Muscle of arm (tissue), 12 donors: ENCODE data around the gene FAM107A. TPM values are rescaled to one million over a fixed set of nuclear protein-coding genes. Genes with fewer than 3 reads are reported as not detected.
"Not testable (repeated sequence)": the region's sequence is repeated elsewhere in the genome, so short reads cannot be mapped to it uniquely, and the experiment has no call there.

Experiments
- DNase-seq: peaks from one replicate; pipeline ENCODE4 v3.0.0-alpha.2; 2013
- polyA plus RNA-seq, 12 donors: library from polyadenylated mRNA; unstranded; fragments of 120-200 nt; gene quantifications; one replicate each; pipeline ENCODE4 v1.2.1, GENCODE V29; 2013; ENCODE audit not compliant: insufficient read length in 12 of 12

The FAM107A gene
- polyA plus RNA-seq, 12 donors = 0.80 to 2.0 (median 1.4) TPM; not detected in 2

DNA sequence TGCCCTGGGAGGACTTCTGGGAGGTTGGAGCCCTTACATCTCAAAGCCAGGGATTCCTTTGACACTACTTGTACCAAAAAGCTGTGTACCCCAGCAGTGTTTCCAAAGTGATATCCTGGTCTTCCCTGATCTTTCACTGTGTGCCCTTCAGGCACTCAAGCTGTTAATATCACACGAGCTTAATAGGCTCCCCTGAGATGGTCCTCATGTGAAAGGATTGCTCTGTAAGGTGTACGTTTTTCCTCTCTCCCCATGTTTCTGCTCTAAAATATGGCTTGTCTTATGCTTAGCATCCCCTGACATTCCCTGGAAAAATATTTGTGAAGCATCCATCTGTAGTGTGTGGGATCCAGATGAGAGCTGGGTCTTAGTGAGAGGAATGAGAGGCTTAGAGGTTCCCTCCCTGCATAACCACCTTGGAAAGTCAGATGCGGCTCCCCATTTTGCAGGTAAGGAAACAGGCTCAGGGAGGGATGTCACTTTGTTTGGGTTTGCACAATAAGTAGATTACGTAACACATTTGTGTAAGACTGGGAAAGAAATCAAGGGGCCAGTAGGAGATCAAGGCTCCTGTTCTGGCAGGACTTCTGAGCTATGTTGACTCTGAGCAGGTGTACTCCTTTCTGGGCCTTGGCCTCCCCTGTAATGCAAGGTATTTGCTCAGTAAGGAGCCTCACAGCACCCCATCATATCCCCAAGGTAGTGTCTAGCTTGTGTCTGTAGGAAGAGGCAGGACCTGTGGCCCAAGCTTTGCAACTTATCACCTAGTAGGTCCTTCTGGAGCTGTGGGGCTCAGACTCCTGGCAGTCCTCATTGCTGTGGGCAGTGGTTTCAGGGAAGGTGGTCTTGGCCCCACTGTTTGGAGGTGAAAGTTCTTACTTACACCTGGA, 39.5 kb downstream of the FAM107A start:
- DNase-seq = no peak

GRCh38 chr3:58536501-58537411, 40.4 kb downstream of the FAM107A start, which contains the start of gene ACOX2:
Gene ACOX2 (minus strand): TSS chr3:58537190. CDS start chr3:58535106, 2,084 bp downstream.
- DNase-seq = peak; percentile 89

DNA sequence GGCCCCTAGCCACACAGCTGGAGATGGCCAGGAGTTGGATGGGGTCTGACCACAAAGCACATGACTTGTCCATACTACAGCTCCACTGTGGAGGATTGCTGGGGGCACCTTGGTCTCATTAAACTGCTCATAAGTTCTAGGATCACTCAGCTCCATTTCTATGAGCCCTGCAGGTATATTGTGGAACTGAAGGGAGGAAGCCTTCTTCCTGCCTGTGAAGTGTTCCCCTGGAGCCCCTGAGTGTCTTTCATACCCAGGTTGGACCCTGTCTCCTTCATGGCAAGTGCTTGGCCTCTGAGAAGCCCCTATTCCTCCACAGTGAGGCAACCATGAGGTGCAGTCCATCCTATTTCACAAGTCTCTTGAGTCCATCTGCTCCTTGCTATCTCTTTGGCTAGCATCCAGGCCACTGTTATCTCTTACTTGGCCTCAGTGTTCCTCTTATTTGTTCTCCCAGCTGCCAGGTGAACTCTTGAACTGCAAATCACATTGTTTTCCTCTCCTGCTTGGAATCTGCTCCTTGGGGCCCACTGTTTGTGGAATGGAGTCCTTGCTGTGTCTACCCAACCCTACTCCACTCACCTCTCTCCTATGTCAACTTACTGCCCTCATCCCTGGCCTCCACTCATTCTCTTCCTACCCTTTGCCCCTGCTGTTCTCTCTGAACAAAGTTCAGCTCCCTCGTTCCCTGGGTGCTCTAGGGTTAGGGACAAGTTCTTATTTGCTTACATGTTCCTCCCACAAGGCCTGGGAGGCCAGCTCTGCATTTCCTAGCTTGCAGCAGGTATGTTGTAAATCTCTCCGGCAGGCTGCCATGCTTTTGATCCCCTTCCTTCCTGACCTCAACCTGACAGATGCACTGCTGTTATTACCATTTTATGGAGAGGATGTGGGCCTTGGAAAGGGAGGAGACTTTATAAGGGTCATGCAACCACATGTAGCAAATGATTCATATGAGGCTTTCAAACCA, 41.4 kb downstream of the FAM107A start:
- no peak for DNase-seq

- DNase-seq = no peak
These were observed 42.3 kb downstream of the FAM107A start for GRCh38 chr3:58534592-58535494.

DNA sequence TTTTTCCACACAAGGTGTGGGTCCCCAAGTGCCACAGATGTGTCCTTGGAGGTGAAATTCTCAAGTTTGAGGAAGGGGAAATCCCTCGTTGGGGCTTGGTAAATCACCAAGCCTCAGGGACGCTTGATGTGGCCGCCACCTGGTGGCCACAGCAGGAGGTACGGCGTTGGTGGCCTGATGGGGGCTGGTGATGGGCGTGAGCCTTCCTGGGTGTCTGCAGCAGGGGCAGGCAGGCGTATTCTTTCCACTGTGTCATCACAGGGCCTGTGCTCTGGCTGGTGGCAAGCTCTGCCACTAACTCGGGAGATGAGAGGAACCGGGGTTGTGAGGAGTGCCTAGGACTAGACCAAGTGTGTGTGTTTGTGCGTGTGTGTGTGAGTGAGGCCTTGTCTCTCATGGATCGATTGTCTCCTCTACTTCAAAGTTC, 44.4 kb downstream of the FAM107A start:
- DNase-seq = peak; percentile 61

DNA sequence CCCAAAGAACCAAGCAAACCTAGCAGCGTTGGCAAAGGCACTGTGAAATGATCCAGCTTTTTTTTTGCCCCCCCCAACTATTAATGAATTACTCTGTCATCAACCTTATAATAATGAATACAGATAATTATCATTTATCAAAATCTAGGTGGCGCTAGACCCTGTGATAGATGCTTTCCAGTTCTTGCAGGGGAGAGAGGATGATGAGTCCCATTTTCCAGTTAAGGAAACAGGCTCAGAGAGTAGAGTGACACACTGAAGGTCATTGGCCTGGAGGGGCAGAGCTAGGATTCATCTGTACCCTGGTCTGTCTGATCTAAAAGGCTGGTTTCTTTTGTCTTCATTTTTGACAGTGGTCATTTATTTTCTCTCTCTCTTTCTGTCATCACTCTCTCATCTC, 45.2 kb downstream of the FAM107A start:
- DNase-seq = no peak

- no peak for DNase-seq
These were observed 45.6 kb downstream of the FAM107A start for GRCh38 chr3:58531555-58531954.

DNA sequence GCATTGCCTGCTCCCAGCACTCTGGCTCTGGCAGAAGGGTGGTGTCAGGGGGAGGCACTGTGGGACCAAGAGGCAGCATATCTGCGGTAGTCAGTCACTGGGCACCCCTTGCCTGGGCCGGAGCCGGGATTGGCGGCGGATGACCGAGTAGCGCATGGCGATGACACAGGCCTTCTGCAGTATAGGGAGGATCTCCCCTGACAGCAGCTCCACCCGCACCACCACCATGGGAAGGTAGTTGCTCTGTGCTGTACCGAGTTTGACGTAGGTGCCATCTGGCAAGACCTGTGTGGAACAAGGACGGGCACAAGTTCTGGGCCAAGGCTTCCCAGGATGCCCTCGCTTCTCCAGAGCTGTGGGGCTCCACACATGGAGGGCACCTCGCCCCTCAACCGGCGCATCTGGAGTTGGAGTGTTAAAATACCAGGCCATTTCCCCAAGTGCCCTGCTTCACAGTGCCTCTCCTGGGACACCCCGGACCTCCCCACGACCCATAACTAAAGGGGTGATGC, 46.8 kb downstream of the FAM107A start:
- no peak for DNase-seq

DNA sequence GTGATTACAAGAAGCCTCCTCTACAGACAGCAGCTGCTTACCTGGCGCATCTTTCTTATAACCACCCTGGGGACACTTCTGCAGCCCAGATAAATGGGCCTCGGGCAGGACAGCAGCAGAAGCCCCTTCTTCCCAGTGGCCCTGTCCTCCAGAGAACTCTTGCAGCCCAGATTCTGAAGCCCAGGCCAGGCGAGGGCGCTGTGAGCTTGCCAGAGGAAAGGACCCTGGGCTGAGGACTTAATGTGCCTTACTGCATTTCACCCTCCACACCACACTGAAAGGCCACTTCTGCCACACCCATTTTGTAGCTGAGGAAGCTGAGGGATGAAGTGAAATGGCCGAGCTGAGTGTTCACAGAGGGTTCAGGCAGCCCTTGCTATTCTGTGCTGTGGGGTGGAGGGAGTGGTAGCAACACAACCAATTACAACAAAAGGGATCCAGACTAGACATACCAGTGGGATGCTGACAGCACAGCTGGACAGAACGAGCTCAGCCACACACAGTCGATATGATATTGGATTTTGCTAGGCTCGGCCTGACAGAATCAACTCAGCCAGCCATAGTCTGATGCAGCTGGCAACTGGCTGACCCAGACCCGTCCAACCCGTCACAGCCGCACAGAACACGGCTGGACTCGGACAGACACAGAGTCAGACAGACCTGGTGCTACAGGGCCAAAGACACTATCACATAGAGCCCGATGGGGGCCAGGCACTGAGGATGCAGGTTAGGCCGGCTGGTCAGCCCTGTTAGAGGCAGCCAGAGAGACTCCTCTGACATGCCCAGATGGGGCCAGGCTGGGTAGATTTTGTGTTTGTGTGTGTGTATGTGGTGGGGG, 47.5 kb downstream of the FAM107A start:
- no peak for DNase-seq

DNA sequence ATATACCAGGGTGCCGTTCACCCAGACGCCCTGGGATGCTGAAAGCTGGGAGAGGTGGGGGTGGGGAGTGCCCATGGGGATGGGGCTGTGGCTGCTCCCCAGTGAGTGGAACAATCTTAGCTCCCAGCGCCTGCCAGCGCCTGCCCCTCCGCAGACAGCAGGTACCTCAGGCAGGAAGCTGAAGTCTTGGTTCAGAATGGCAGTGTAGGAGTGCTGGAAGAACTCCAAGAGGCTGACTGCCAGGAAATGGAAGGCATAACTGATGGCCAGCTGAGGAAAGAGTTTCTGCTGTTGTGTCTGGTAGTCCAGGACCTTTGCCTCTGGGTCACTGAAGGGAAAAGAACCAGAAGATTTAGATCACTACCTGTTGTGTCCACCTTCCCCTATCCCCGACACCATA, 48.6 kb downstream of the FAM107A start:
- no peak for DNase-seq

- DNase-seq = not testable (repeated sequence)
These were observed 49.8 kb downstream of the FAM107A start for GRCh38 chr3:58527440-58527839.

- no peak for DNase-seq
These were observed 50.7 kb downstream of the FAM107A start for GRCh38 chr3:58526515-58526957.

DNA sequence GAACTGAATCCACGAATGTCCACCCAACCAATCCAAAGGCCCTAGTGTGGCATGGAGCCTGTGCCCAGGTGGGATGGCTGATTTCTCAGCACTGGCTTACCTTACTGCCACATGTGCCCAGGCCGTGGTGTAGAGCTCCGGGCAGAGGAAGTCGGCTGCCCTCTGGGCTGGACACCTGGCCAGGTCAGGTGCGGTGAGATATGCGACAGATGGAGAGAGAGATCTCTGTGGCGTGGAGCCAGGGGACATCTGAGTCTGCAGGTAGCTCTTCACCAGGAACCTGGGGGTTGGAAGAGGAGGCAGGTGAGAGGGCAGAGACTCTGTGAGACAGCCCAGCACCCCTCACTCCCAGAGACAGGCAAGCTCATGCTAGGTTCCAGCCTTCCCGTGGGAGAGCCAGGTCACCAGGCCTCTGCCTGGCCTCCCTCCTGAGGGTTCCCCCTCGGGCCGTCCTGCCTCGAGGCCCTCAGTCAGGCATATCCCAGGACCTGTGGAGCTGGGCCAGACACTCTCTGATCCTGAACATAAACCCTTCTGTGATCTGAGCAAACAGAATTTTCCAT, 52.8 kb downstream of the FAM107A start:
- no peak for DNase-seq

- no peak for DNase-seq
These were observed 54.3 kb downstream of the FAM107A start for GRCh38 chr3:58522759-58523425.

- no peak for DNase-seq
These were observed 55.1 kb downstream of the FAM107A start for GRCh38 chr3:58521917-58522631.

GRCh38 chr3:58521336-58521670, 55.9 kb downstream of the FAM107A start:
- DNase-seq = no peak
